Progenitor cell of endocrine pancreas (in vitro differentiated cells): Measurements from ENCODE around the gene HGFAC. TPM values are rescaled to one million over a fixed set of nuclear protein-coding genes. Genes with fewer than 3 reads are reported as not detected.

ENCODE experiments used
- DNase-seq: peaks from one replicate; pipeline ENCODE4 v3.0.0; 2021; ENCODE audit warnings: low spot score; ENCODE audit not compliant: unreplicated experiment
- H3K27ac Mint-ChIP-seq: 2 replicates; pipeline ENCODE4 v1.8.0; 2021; ENCODE audit warnings: mild to moderate bottlenecking, moderate library complexity, mixed read lengths
- H3K27me3 Mint-ChIP-seq: 2 replicates; pipeline ENCODE4 v1.8.0; 2021; ENCODE audit warnings: mixed read lengths
- H3K36me3 Mint-ChIP-seq: 2 replicates; pipeline ENCODE4 v1.8.0; 2022; ENCODE audit warnings: mixed read lengths; ENCODE audit not compliant: insufficient read depth
- H3K4me1 Mint-ChIP-seq: 2 replicates; pipeline ENCODE4 v1.8.0; 2021; ENCODE audit warnings: low read depth, mixed read lengths
- H3K4me3 Mint-ChIP-seq: 2 replicates; pipeline ENCODE4 v1.8.0; 2021; ENCODE audit warnings: low read depth, mild to moderate bottlenecking, moderate library complexity, mixed read lengths
- H3K9me3 Mint-ChIP-seq: 2 replicates; pipeline ENCODE4 v1.8.0; 2021; ENCODE audit warnings: low read depth, mixed read lengths
- CTCF ChIP-seq: fragments of 200-600 bp; sonication (generic); IDR thresholded peaks from one replicate; pipeline ENCODE4 v1.5.0; 2021; ENCODE audit warnings: antibody characterized with exemption, mild to moderate bottlenecking; ENCODE audit not compliant: unreplicated experiment
- total RNA-seq: library from RNA; stranded (reverse); gene quantifications from 2 replicates; pipeline ENCODE4 v1.2.1, GENCODE V29; 2021

The HGFAC gene
- total RNA-seq, 1 donor from 2014 or later, result 7.5 TPM

GRCh38 chr4:3478446-3479357 is 36.9 kb downstream of the HGFAC start:
- Mint-ChIP-seq H3K36me3 (no peaks in the 10 kb centered on the region), H3K4me1 (peaks cover 2% of the 10 kb centered on the region), H3K27ac (no peak overlapping the region), H3K9me3 (no peaks in the 10 kb centered on the region), H3K4me3 (no peak overlapping the region), H3K27me3 (peaks cover 31% of the 10 kb centered on the region)
- DNase-seq, result no peak
- TF ChIP-seq CTCF, result no peak

GRCh38 chr4:3479358-3480101 is 37.8 kb downstream of the HGFAC start:
- peaks cover 31% of the 10 kb centered on the region for H3K27me3 Mint-ChIP-seq
- H3K9me3 Mint-ChIP-seq, result no peaks in the 10 kb centered on the region
- no peak overlapping the region for H3K27ac Mint-ChIP-seq
- no peaks in the 10 kb centered on the region for H3K36me3 Mint-ChIP-seq
- no peak overlapping the region for H3K4me3 Mint-ChIP-seq
- H3K4me1 Mint-ChIP-seq, result peaks cover 2% of the 10 kb centered on the region
- DNase-seq, result no peak
- TF ChIP-seq CTCF, result no peak

GRCh38 chr4:3480528-3481112 is 38.9 kb downstream of the HGFAC start:
- no peaks in the 10 kb centered on the region for H3K36me3 Mint-ChIP-seq
- no peak overlapping the region for H3K27ac Mint-ChIP-seq
- H3K9me3 Mint-ChIP-seq, result no peaks in the 10 kb centered on the region
- peaks cover 27% of the 10 kb centered on the region for H3K27me3 Mint-ChIP-seq
- TF ChIP-seq CTCF, result peak; percentile 100
- peak; percentile 92 for DNase-seq
- no peak overlapping the region for H3K4me3 Mint-ChIP-seq
- H3K4me1 Mint-ChIP-seq, result peaks cover 2% of the 10 kb centered on the region

- Mint-ChIP-seq H3K27me3 (peaks cover 27% of the 10 kb centered on the region), H3K4me3 (no peak overlapping the region), H3K4me1 (peaks cover 2% of the 10 kb centered on the region), H3K9me3 (no peaks in the 10 kb centered on the region), H3K36me3 (no peaks in the 10 kb centered on the region), H3K27ac (no peak overlapping the region)
- no peak for TF ChIP-seq CTCF
- DNase-seq, result no peak
Measured at GRCh38 chr4:3481113-3481531, 39.4 kb downstream of the HGFAC start.

GRCh38 chr4:3481783-3482393 is 40.1 kb downstream of the HGFAC start:
- TF ChIP-seq CTCF, result no peak
- H3K27me3 Mint-ChIP-seq, result peaks cover 26% of the 10 kb centered on the region
- H3K36me3 Mint-ChIP-seq, result no peaks in the 10 kb centered on the region
- DNase-seq, result no peak
- no peak overlapping the region for H3K4me3 Mint-ChIP-seq
- peaks cover 2% of the 10 kb centered on the region for H3K4me1 Mint-ChIP-seq
- H3K27ac Mint-ChIP-seq, result no peak overlapping the region
- no peaks in the 10 kb centered on the region for H3K9me3 Mint-ChIP-seq
